SK-N-SH treated with all-trans-retinoic acid at 6 μM for 48 hours (cell line): ENCODE measurements around the gene AMN.

ENCODE experiments used
- ATAC-seq: fragments of 200-7000 bp; cut with Tn5 transposase; 3 replicates; pipeline ENCODE4 v1.9.1; 2020; ENCODE audit warnings: mild to moderate bottlenecking, moderate library complexity
- ARNTL ChIP-seq: fragments of 450-650 bp; formaldehyde crosslinking; IDR thresholded peaks from 2 replicates; pipeline ENCODE4 v1.5.0; 2020; ENCODE audit warnings: low read depth, mild to moderate bottlenecking, moderate library complexity, borderline replicate concordance
- BACH2 ChIP-seq: fragments of 250-450 bp; sonication (Bioruptor Pico); IDR thresholded peaks from 2 replicates; pipeline ENCODE4 v1.9.0; 2021; ENCODE audit warnings: mild to moderate bottlenecking, borderline replicate concordance
- CREB5 ChIP-seq: fragments of 250-450 bp; sonication (Bioruptor Pico); IDR thresholded peaks from 2 replicates; pipeline ENCODE4 v1.5.1; 2020; ENCODE audit warnings: low read depth, mild to moderate bottlenecking, moderate library complexity
- CSDC2 ChIP-seq: fragments of 250-450 bp; sonication (Bioruptor Pico); IDR thresholded peaks from 2 replicates; pipeline ENCODE4 v1.5.0; 2020; ENCODE audit warnings: mild to moderate bottlenecking, moderate library complexity
- ESRRG ChIP-seq: fragments of 250-450 bp; sonication (Bioruptor Pico); IDR thresholded peaks from 2 replicates; pipeline ENCODE4 v1.6.1; 2021; ENCODE audit warnings: mild to moderate bottlenecking
- GLIS3 ChIP-seq: fragments of 250-450 bp; sonication (Bioruptor Pico); IDR thresholded peaks from 2 replicates; pipeline ENCODE4 v1.5.0; 2020; ENCODE audit warnings: mild to moderate bottlenecking, moderate library complexity
- ISL1 ChIP-seq: fragments of 250-450 bp; sonication (Bioruptor Pico); IDR thresholded peaks from 2 replicates; pipeline ENCODE4 v2.1.2; 2022; ENCODE audit warnings: mild to moderate bottlenecking, moderate library complexity
- OSR1 ChIP-seq: fragments of 250-450 bp; sonication (Bioruptor Pico); IDR thresholded peaks from 2 replicates; pipeline ENCODE4 v1.8.0; 2022; ENCODE audit warnings: moderate library complexity, mild to moderate bottlenecking, inconsistent platforms
- PATZ1 ChIP-seq: fragments of 250-450 bp; sonication (Bioruptor Pico); IDR thresholded peaks from 2 replicates; pipeline ENCODE4 v1.8.0; 2020; ENCODE audit warnings: mild to moderate bottlenecking, moderate library complexity, borderline replicate concordance
- POU6F1 ChIP-seq: fragments of 250-450 bp; sonication (Bioruptor Pico); IDR thresholded peaks from 2 replicates; pipeline ENCODE4 v1.8.0; 2021; ENCODE audit warnings: low read depth, mild to moderate bottlenecking, moderate library complexity, borderline replicate concordance
- PPARA ChIP-seq: fragments of 250-450 bp; sonication (Bioruptor Pico); IDR thresholded peaks from 2 replicates; pipeline ENCODE4 v1.5.0; 2020; ENCODE audit warnings: mild to moderate bottlenecking, borderline replicate concordance
- RARB ChIP-seq: fragments of 250-450 bp; sonication (Bioruptor Pico); IDR thresholded peaks from 2 replicates; pipeline ENCODE4 v1.8.0; 2021; ENCODE audit warnings: mild to moderate bottlenecking, moderate library complexity
- SNAI2 ChIP-seq: fragments of 250-450 bp; sonication (Bioruptor Pico); IDR thresholded peaks from 2 replicates; pipeline ENCODE4 v1.5.0; 2020; ENCODE audit warnings: mild to moderate bottlenecking, moderate library complexity
- TCF4 ChIP-seq: fragments of 250-450 bp; sonication (Bioruptor Pico); IDR thresholded peaks from 2 replicates; pipeline ENCODE4 v1.8.0; 2021; ENCODE audit warnings: mild to moderate bottlenecking, moderate library complexity, borderline replicate concordance
- TOX ChIP-seq: fragments of 250-450 bp; sonication (Bioruptor Pico); IDR thresholded peaks from 2 replicates; pipeline ENCODE4 v1.8.0; 2021; ENCODE audit warnings: mild to moderate bottlenecking, moderate library complexity, borderline replicate concordance
- ZFP3 ChIP-seq: fragments of 250-450 bp; sonication (Bioruptor Pico); IDR thresholded peaks from 2 replicates; pipeline ENCODE4 v1.5.0; 2020; ENCODE audit warnings: mild to moderate bottlenecking, moderate library complexity
- ZFP30 ChIP-seq: fragments of 450-650 bp; formaldehyde crosslinking; IDR thresholded peaks from 2 replicates; pipeline ENCODE4 v1.5.0; 2022; ENCODE audit warnings: mild to moderate bottlenecking, moderate library complexity
- ZNF565 ChIP-seq: fragments of 450-650 bp; formaldehyde crosslinking; conservative IDR thresholded peaks from 2 replicates; pipeline ENCODE4 v1.5.0; 2020; ENCODE audit warnings: low read depth, mild to moderate bottlenecking, moderate library complexity
- ZNF70 ChIP-seq: fragments of 450-650 bp; formaldehyde crosslinking; IDR thresholded peaks from 2 replicates; pipeline ENCODE4 v1.5.0; 2020; ENCODE audit warnings: mild to moderate bottlenecking, moderate library complexity
- ZNF8 ChIP-seq: fragments of 450-650 bp; formaldehyde crosslinking; IDR thresholded peaks from 2 replicates; pipeline ENCODE4 v1.5.0; 2020; ENCODE audit warnings: mild to moderate bottlenecking, moderate library complexity
- TF ChIP-seq, protein P1 (sequence below): fragments of 250-450 bp; sonication (Bioruptor Pico); IDR thresholded peaks from 2 replicates; pipeline ENCODE4 v1.5.1; 2021; ENCODE audit warnings: mild to moderate bottlenecking, moderate library complexity

AMN gene

GRCh38 chr14:102878970-102879460, 43.4 kb upstream of the AMN start (continued):
- TF ChIP-seq PATZ1 (no peak), ARNTL (CRISPR knock-in tag) (no peak)

GRCh38 chr14:102882226-102882906, 40.1 kb upstream of the AMN start:
- no peak for TF ChIP-seq ZFP3 (CRISPR knock-in tag)
- no peak for TF ChIP-seq ISL1
- no peak for TF ChIP-seq TCF4
- TF ChIP-seq CREB5 (CRISPR knock-in tag), result no peak
- TF ChIP-seq SNAI2 (CRISPR knock-in tag), result no peak
- TF ChIP-seq ESRRG (CRISPR knock-in tag), result no peak
- no peak for TF ChIP-seq PPARA (CRISPR knock-in tag)
- TF ChIP-seq ZFP30 (CRISPR knock-in tag), result no peak
- no peak for TF ChIP-seq ZNF70
- no peak for TF ChIP-seq RARB (CRISPR knock-in tag)
- TF ChIP-seq CSDC2 (CRISPR knock-in tag), result no peak
- TF ChIP-seq GLIS3 (CRISPR knock-in tag), result no peak
- TF ChIP-seq ARNTL (CRISPR knock-in tag), result no peak
- no peak for ATAC-seq

- TF ChIP-seq BACH2 (CRISPR knock-in tag) (no peak), SNAI2 (CRISPR knock-in tag) (no peak), ESRRG (CRISPR knock-in tag) (no peak), CREB5 (CRISPR knock-in tag) (no peak), GLIS3 (CRISPR knock-in tag) (no peak), OSR1 (no peak), TCF4 (no peak), POU6F1 (CRISPR knock-in tag) (no peak), ZNF565 (CRISPR knock-in tag) (no peak), CSDC2 (CRISPR knock-in tag) (no peak), ZFP30 (CRISPR knock-in tag) (no peak), ZFP3 (CRISPR knock-in tag) (no peak), ZNF70 (no peak), RARB (CRISPR knock-in tag) (no peak), ARNTL (CRISPR knock-in tag) (no peak), TOX (CRISPR knock-in tag) (no peak), ZNF8 (CRISPR knock-in tag) (no peak), PPARA (CRISPR knock-in tag) (no peak), ISL1 (no peak)
- TF ChIP-seq, protein P1, sequence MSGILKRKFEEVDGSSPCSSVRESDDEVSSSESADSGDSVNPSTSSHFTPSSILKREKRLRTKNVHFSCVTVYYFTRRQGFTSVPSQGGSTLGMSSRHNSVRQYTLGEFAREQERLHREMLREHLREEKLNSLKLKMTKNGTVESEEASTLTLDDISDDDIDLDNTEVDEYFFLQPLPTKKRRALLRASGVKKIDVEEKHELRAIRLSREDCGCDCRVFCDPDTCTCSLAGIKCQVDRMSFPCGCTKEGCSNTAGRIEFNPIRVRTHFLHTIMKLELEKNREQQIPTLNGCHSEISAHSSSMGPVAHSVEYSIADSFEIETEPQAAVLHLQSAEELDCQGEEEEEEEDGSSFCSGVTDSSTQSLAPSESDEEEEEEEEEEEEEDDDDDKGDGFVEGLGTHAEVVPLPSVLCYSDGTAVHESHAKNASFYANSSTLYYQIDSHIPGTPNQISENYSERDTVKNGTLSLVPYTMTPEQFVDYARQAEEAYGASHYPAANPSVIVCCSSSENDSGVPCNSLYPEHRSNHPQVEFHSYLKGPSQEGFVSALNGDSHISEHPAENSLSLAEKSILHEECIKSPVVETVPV, result no peak
- ATAC-seq, result no peak
Measured at GRCh38 chr14:102883089-102883541, 39.3 kb upstream of the AMN start.
